Activated T-helper 1 cell treated with anti-CD3 and anti-CD28 coated beads, Interleukin-12 subunit alpha, Interleukin-12 subunit beta, Interleukin-2, Interleukin-4 antibody, amounts not matched to agents 30 ng/mL and 10 ng/mL and 1 ng/mL, durations not matched to agents 14 hours and 24 hours and 36 hours (primary cell): ENCODE measurements around the gene PIP4K2B. TPM values are rescaled to one million over a fixed set of nuclear protein-coding genes. Genes with fewer than 3 reads are reported as not detected.
"Not testable (repeated sequence)": the region's sequence is repeated elsewhere in the genome, so short reads cannot be mapped to it uniquely, and the experiment has no call there.

ENCODE experiments used
- DNase-seq: peaks from one replicate; pipeline ENCODE4 v3.0.0; 2021; ENCODE audit warnings: low spot score
- H3K27ac Mint-ChIP-seq: one replicate; pipeline ENCODE4 v1.8.0; 2021; ENCODE audit warnings: mild to moderate bottlenecking, mixed read lengths
- H3K27me3 Mint-ChIP-seq: one replicate; pipeline ENCODE4 v1.8.0; 2022; ENCODE audit warnings: mild to moderate bottlenecking, moderate library complexity, mixed read lengths; ENCODE audit not compliant: insufficient read depth
- H3K36me3 Mint-ChIP-seq: one replicate; pipeline ENCODE4 v1.8.0; 2021; ENCODE audit warnings: low read depth, mixed read lengths
- H3K4me1 Mint-ChIP-seq: one replicate; pipeline ENCODE4 v1.8.0; 2021; ENCODE audit warnings: low read depth, mixed read lengths
- H3K4me3 Mint-ChIP-seq: one replicate; pipeline ENCODE4 v1.8.0; 2021; ENCODE audit warnings: mild to moderate bottlenecking, moderate library complexity, mixed read lengths
- H3K9me3 Mint-ChIP-seq: one replicate; pipeline ENCODE4 v1.8.0; 2021; ENCODE audit warnings: mixed read lengths
- intact Hi-C: fragments of 100-400 bp; cut with micrococcal nuclease; formaldehyde crosslinking; loops from one replicate; pipeline ENCODE4 v1.15.1; 2024
- total RNA-seq: library from RNA; stranded (reverse); gene quantifications from 2 replicates; pipeline ENCODE4 v1.2.3, GENCODE V29; 2022

Gene PIP4K2B
- total RNA-seq, 1 donor from 2014 or later: 40.6 TPM

DNA sequence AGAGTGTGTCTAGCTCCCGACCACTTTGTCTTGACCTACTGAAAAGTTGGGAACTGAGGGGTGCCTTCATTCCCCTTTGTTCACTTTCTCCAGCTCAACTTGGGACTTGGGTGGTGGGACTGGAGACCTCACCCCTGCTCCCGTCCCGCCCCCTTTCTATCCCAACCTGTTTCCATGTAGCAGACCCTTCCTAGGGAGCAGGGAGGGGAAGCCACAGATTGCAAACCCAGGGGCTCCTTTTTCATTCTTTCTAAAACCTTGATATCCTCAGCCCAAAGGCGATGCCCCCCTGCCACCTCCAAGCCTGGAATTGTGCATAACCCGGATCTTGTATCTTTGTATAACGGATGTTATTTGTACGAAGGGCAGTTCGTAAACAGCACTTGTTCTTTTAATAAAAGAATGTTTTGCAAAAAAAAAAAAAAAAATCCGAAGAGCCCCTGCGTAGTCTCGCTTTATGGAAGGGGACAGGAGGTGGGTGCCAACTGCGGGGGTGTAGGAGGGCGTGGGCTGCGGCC, 69.9 kb downstream of the PIP4K2B start:
- DNase-seq: no peak
- Mint-ChIP-seq H3K9me3 (no peaks in the 10 kb centered on the region), H3K27ac (peak overlapping the region; percentile 94), H3K36me3 (peaks cover 26% of the 10 kb centered on the region), H3K4me1 (peaks cover 76% of the 10 kb centered on the region), H3K4me3 (peak overlapping the region; percentile 79), H3K27me3 (peaks cover 2% of the 10 kb centered on the region)
- intact Hi-C loops: no loop called here

DNA sequence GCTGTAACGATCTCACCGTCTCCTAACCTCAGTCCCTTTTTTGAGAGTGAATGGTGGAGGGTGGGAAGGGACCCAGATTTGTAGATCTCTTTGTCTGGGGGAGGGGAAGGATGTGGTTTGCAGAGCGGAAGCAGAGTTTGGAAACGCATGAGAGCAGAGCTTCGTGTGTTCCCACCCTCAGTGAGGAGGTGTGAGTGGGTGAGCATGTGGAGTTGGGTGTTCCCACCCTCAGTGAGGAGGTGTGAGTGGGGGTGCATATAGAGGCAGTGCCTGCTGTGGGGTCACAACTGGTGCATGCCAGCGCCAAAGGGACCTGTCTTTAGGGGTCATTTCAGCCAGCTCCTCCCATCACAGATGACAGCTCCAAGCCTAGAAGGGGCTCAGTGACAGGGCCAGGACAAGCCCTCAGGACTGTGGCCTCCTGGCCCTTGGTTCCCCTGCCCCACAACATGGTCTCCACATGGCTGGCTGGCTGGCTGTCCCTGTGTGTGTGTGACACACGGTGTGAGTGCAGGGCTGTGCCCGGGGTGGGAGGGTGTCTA, 71.0 kb downstream of the PIP4K2B start:
- Mint-ChIP-seq H3K4me1 (peaks cover 66% of the 10 kb centered on the region), H3K4me3 (peak overlapping the region; percentile 79), H3K27ac (peak overlapping the region; percentile 94)

DNA sequence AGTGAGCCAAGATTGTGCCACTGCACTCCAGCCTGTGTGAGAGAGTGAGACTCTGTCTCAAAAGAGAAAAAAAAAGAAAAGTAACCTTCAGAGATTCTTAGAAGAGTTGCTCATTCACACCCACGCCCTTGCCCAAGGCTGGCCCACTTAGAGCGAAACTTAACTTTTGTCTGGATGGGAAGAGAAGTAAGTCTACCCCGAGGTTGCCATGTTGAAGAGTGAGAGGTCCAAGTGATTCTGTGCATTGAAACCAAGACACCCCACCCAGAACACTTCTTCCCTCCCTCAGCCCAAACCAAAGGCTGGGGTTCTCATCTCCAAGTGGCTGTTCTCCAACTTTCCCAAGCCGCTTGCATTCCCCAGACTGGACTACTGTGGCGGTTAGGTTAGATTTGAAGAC, 71.6 kb downstream of the PIP4K2B start:
- peaks cover 23% of the 10 kb centered on the region for H3K36me3 Mint-ChIP-seq

More for the DNA sequence above, 71.0 kb downstream of the PIP4K2B start:
- intact Hi-C loops: no loop called here
- peak; percentile 68 for DNase-seq
- no peaks in the 10 kb centered on the region for H3K9me3 Mint-ChIP-seq
- peaks cover 2% of the 10 kb centered on the region for H3K27me3 Mint-ChIP-seq
- H3K36me3 Mint-ChIP-seq: peaks cover 26% of the 10 kb centered on the region

DNA sequence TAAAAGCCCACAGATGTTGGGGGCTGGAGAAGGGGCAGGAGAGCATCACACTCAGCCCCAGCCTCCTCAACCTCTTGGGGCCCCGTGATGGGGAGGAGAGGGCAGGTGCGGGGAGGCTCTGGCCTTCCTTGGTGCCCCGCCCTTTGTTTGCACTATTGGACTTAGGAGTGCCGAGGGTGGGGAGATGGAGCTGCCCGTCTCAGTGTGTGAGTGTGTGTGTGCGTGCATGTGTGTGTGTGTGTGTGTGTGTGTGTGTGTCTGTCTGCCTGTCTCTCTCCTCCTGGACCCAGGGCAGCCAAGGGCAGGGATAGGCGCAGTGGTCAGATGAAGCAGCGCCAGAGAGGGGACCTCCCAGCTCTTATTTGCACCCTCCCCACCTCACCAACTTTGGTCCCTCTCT, 73.2 kb downstream of the PIP4K2B start:
- H3K27me3 Mint-ChIP-seq, intact Hi-C loops, DNase-seq, H3K9me3 Mint-ChIP-seq, H3K4me3 Mint-ChIP-seq: not testable (repeated sequence)
- Mint-ChIP-seq H3K27ac (peak overlapping the region; percentile 73), H3K36me3 (peaks cover 23% of the 10 kb centered on the region), H3K4me1 (peaks cover 45% of the 10 kb centered on the region)

More for the DNA sequence above, 71.6 kb downstream of the PIP4K2B start:
- Mint-ChIP-seq H3K27ac (peak overlapping the region; percentile 94), H3K27me3 (peaks cover 2% of the 10 kb centered on the region), H3K4me3 (peak overlapping the region; percentile 79), H3K9me3 (no peaks in the 10 kb centered on the region), H3K4me1 (peaks cover 60% of the 10 kb centered on the region)
- peak; percentile 57 for DNase-seq
- intact Hi-C loops: loop anchor here (1.0 kb wide), 2 partner anchors 21 to 26 kb away; no protein-coding TSS in a partner anchor

DNA sequence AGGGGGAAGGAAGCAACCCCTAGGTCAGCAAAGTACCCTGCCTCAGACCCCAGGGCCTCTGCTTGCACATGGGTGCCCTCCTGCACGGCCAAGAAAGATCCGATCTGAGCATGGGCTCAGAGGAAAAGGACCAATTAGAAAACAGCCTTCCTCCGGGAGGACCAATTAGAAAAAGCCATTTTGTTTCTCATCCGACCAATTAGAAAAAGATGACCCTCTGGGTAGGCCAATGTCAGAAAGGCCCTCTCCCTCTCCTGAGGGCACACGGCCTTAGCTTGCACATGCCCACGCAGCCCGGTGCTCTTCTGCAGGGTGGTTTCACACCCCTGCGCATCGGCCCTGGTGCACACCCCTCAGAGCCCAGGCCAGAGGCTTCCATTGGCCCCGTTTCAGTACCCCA, 74.3 kb downstream of the PIP4K2B start:
- intact Hi-C loops: no loop called here
- Mint-ChIP-seq H3K4me3 (no peak overlapping the region), H3K4me1 (peaks cover 36% of the 10 kb centered on the region), H3K27ac (no peak overlapping the region), H3K36me3 (peaks cover 27% of the 10 kb centered on the region), H3K9me3 (no peaks in the 10 kb centered on the region), H3K27me3 (no peaks in the 10 kb centered on the region)
- no peak for DNase-seq

DNA sequence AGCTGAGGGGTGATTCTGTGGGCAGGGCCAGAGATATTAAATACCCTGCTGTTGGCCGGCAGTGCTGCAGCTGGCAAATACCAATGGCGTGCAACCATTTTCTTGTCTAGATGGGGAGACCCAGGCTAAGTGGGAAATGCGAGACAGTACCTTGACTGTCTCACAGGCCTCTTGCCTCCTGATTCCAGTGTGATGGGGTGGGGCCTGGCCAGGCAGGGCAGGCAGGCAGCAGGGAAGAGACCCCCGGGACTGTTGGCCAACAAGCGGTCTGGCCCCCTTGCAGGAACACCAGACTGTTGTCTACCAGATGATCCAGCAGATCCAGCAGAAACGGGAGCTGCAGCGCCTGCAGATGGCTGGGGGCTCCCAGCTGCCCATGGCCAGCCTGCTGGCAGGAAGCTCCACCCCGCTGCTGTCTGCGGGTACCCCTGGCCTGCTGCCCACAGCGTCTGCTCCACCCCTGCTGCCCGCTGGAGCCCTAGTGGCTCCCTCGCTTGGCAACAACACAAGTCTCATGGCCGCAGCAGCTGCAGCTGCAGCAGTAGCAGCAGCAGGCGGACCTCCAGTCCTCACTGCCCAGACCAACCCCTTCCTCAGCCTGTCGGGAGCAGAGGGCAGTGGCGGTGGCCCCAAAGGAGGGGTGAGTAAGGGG, 74.9 kb downstream of the PIP4K2B start:
- no peak for DNase-seq
- Mint-ChIP-seq H3K4me3 (no peak overlapping the region), H3K27ac (no peak overlapping the region), H3K9me3 (no peaks in the 10 kb centered on the region), H3K27me3 (no peaks in the 10 kb centered on the region), H3K36me3 (peaks cover 27% of the 10 kb centered on the region), H3K4me1 (peaks cover 35% of the 10 kb centered on the region)
- intact Hi-C loops: no loop called here

DNA sequence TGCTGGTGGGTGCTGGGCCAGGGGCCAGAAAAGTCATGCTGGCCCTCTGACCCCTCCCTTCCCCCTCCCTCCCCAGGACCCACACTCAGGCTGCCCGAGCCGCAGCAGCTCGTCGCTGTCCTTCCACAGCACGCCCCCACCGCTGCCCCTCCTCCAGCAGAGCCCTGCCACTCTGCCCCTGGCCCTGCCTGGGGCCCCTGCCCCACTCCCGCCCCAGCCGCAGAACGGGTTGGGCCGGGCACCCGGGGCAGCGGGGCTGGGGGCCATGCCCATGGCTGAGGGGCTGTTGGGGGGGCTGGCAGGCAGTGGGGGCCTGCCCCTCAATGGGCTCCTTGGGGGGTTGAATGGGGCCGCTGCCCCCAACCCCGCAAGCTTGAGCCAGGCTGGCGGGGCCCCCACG, 77.6 kb downstream of the PIP4K2B start:
- H3K4me3 Mint-ChIP-seq: no peak overlapping the region
- intact Hi-C loops: no loop called here
- peaks cover 33% of the 10 kb centered on the region for H3K36me3 Mint-ChIP-seq

DNA sequence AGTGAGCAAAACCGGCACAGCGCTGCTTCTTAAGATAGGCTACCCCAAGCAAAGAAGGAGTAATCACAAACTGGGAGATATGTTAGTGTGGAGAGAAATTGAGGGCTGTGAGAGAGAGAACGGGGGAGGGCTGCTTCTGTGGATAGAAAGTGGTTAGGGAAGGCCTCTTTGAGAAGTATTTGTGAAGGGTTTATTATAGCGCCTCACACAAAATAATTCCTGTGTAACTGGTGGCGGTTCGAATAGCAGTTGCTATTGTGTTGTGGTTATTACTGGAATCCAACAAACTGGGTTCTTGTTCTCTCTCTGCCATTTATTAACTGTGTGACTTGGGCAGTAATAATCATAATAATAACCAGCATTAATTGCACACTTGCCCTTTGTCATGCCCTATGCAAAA, 78.4 kb downstream of the PIP4K2B start:
- H3K4me1 Mint-ChIP-seq: peaks cover 10% of the 10 kb centered on the region
- no peak overlapping the region for H3K27ac Mint-ChIP-seq
- H3K9me3 Mint-ChIP-seq: no peaks in the 10 kb centered on the region
- no peaks in the 10 kb centered on the region for H3K27me3 Mint-ChIP-seq
- no peak for DNase-seq
- intact Hi-C loops: no loop called here
- peaks cover 35% of the 10 kb centered on the region for H3K36me3 Mint-ChIP-seq
- H3K4me3 Mint-ChIP-seq: no peak overlapping the region

More for the DNA sequence above, 77.6 kb downstream of the PIP4K2B start:
- Mint-ChIP-seq H3K4me1 (peaks cover 15% of the 10 kb centered on the region), H3K27ac (no peak overlapping the region), H3K27me3 (no peaks in the 10 kb centered on the region), H3K9me3 (no peaks in the 10 kb centered on the region)
- no peak for DNase-seq

DNA sequence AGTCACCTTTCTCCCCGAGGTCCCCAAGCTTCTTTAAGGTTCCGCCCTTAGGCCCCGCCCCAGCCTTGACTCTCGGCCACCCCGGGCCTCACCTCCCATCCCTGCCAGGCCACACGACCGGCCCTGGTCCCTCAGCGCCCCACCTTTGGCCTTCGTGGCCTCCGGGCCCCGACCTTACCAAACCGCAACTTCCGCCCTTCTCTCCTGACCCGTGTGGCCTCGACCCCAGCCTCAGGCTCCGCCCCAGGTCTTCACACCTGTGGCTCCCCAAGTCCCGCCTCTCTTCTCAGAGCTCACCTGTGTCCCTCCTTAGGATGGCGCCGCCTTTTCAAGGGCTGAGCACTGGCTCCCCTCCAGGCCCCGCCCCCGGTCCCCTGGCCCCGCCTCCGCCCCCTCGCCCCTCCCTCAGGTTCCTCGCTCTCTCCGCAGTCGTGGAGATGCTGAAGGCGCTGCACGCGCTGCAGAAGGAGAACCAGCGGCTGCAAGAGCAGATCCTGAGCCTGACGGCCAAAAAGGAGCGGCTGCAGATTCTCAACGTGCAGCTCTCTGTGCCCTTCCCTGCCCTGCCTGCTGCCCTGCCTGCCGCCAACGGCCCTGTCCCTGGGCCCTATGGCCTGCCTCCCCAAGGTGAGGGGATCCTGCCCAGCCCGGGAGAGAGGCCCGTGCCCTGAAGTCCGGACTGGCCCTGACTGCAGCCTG, 79.3 kb downstream of the PIP4K2B start:
- intact Hi-C loops: no loop called here
- H3K36me3 Mint-ChIP-seq: peaks cover 43% of the 10 kb centered on the region
- no peaks in the 10 kb centered on the region for H3K27me3 Mint-ChIP-seq
- H3K4me1 Mint-ChIP-seq: peaks cover 18% of the 10 kb centered on the region
- H3K9me3 Mint-ChIP-seq: no peaks in the 10 kb centered on the region
- no peak overlapping the region for H3K4me3 Mint-ChIP-seq
- no peak overlapping the region for H3K27ac Mint-ChIP-seq
- no peak for DNase-seq

DNA sequence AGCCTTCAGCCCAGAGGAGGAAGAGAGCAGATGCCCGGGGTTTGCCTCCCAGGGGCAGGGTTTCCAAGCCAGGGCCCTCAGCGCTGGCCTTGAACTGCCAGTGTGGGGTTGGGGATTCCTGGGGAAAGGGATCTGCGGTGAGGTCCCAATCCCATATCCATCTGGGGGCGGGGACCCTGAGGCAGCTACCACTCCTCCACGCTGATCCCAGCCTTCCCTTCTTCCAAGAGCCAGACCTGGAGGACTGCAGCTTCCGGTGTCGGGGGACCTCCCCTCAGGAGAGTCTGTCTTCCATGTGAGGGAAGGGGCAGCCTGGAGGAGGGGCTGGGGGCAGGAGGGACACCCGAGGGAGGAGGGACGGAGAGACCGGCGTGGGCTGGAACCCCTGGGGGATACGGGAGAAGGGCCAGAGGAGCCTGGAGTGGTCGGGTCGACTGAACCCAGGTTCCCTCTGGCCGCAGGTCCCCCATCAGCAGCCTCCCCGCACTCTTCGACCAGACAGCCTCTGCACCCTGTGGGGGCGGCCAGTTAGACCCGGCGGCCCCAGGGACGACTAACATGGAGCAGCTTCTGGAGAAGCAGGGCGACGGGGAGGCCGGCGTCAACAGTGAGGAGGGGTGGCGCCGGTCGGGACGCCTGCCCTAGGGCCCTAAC, 79.9 kb downstream of the PIP4K2B start:
- intact Hi-C loops: no loop called here
- H3K9me3 Mint-ChIP-seq: no peaks in the 10 kb centered on the region
- peaks cover 23% of the 10 kb centered on the region for H3K4me1 Mint-ChIP-seq
- no peaks in the 10 kb centered on the region for H3K27me3 Mint-ChIP-seq
- H3K4me3 Mint-ChIP-seq: no peak overlapping the region
- DNase-seq: no peak
- no peak overlapping the region for H3K27ac Mint-ChIP-seq
- peaks cover 42% of the 10 kb centered on the region for H3K36me3 Mint-ChIP-seq

DNA sequence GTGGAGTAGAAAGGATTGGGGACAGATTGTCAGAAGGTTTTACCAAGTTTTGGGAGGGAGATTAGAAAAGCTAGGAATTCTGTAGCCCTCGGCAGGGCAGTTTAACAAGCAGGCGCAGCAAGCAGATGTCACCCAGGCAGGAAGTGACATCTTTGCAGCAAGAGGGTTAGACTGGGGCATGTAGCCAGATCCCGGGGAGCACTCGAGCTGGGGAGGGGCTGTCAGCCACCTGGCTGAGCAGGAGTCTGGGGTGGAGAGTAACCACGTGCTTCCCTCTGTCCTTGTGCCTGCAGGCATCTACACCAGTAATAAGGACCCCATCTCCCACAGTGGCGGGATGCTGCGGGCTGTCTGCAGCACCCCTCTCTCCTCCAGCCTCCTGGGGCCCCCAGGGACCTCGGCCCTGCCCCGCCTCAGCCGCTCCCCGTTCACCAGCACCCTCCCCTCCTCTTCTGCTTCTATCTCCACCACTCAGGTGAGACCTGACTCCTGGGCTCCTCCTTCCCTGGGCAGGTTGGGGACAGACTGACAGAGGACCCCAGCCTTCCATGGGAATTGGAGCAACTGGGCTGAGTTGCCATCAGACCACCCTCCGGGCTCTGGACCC, 82.1 kb downstream of the PIP4K2B start:
- Mint-ChIP-seq H3K36me3 (peaks cover 48% of the 10 kb centered on the region), H3K27ac (peak overlapping the region; percentile 79), H3K4me3 (no peak overlapping the region), H3K9me3 (no peaks in the 10 kb centered on the region), H3K4me1 (peaks cover 32% of the 10 kb centered on the region), H3K27me3 (no peaks in the 10 kb centered on the region)
- intact Hi-C loops: no loop called here
- no peak for DNase-seq

DNA sequence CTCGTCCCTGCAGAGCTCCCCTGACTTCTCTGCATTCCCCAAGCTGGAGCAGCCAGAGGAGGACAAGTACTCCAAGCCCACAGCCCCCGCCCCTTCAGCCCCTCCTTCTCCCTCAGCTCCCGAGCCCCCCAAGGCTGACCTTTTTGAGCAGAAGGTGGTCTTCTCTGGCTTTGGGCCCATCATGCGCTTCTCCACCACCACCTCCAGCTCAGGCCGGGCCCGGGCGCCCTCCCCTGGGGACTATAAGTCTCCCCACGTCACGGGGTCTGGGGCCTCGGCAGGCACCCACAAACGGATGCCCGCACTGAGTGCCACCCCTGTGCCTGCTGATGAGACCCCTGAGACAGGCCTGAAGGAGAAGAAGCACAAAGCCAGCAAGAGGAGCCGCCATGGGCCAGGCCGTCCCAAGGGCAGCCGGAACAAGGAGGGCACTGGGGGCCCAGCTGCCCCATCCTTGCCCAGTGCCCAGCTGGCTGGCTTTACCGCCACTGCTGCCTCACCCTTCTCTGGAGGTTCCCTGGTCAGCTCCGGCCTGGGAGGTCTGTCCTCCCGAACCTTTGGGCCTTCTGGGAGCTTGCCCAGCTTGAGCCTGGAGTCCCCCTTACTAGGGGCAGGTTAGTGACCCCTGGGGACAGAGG, 82.9 kb downstream of the PIP4K2B start:
- no peak for DNase-seq
- Mint-ChIP-seq H3K27me3 (no peaks in the 10 kb centered on the region), H3K4me3 (no peak overlapping the region), H3K9me3 (no peaks in the 10 kb centered on the region), H3K4me1 (peaks cover 35% of the 10 kb centered on the region), H3K27ac (peak overlapping the region; percentile 79), H3K36me3 (peaks cover 51% of the 10 kb centered on the region)
- intact Hi-C loops: no loop called here
